Ovary (tissue), 3 donors: ENCODE measurements around the gene ZNF789.

Experiments
- EP300 ChIP-seq: sonication (generic); formaldehyde crosslinking; IDR thresholded peaks from one replicate; pipeline ENCODE4 v1.6.1; 2017; ENCODE audit warnings: antibody characterized with exemption
- POLR2A ChIP-seq: fragments of 450-650 bp; IDR thresholded peaks from one replicate; pipeline ENCODE4 v1.6.1; 2017; ENCODE audit warnings: antibody characterized with exemption, mild to moderate bottlenecking, moderate library complexity
- TF ChIP-seq, protein P1 (sequence below), 3 donors: fragments of 450-650 bp in 2 of 3; fragments of 200-600 bp in 1 of 3; IDR thresholded peaks; one replicate each; pipeline versions ENCODE4 v1.5.1 to v1.8.0; 2016 to 2022; ENCODE audit warnings: antibody characterized with exemption in 3 of 3, mild to moderate bottlenecking in 1 of 3
- donor health status: DM: no; HTN: no; CAD: no.

DNA sequence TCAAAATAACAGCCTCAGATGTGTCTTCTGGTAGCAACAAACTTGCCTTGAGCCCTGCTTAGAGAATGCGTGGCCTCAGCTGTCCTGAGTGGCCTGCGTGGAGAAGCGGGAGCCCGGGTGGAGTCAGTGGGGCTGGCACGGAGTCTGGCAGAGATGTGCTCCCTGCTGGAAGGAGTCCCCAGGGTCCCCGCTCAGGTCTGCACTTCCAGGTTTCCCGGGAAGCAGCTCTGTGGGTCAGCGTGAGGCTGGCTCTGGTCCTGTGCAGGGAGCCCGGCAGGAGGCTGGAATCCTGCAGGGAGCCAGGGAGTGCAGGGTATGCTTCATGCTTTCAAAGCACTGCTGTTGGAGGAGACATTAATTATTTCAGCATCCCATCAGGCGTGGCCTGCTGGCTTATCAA is 23.8 kb upstream of the ZNF789 start:
- TF ChIP-seq, protein P1, sequence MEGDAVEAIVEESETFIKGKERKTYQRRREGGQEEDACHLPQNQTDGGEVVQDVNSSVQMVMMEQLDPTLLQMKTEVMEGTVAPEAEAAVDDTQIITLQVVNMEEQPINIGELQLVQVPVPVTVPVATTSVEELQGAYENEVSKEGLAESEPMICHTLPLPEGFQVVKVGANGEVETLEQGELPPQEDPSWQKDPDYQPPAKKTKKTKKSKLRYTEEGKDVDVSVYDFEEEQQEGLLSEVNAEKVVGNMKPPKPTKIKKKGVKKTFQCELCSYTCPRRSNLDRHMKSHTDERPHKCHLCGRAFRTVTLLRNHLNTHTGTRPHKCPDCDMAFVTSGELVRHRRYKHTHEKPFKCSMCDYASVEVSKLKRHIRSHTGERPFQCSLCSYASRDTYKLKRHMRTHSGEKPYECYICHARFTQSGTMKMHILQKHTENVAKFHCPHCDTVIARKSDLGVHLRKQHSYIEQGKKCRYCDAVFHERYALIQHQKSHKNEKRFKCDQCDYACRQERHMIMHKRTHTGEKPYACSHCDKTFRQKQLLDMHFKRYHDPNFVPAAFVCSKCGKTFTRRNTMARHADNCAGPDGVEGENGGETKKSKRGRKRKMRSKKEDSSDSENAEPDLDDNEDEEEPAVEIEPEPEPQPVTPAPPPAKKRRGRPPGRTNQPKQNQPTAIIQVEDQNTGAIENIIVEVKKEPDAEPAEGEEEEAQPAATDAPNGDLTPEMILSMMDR (IDR thresholded peaks at IDR 0.05) = no peak
- TF ChIP-seq POLR2A = no peak
- no peak for TF ChIP-seq EP300
